GM20000 (cell line): ENCODE measurements around the gene STK38L.
A peak's percentile ranks its signal among the peaks of the same experiment; 100 is the strongest.

ENCODE experiments used
- DNase-seq: peaks from one replicate; pipeline ENCODE4 v3.0.0; 2012; ENCODE audit warnings: low spot score
- CTCF ChIP-seq: IDR thresholded peaks from 2 replicates; pipeline ENCODE4 v1.5.1; 2012; ENCODE audit warnings: mild to moderate bottlenecking, control low read depth; ENCODE audit errors: extremely low read depth, missing control alignments

The STK38L gene

GRCh38 chr12:27319409-27319808 lies 75.3 kb downstream of the STK38L start:
- no peak for DNase-seq
- no peak for TF ChIP-seq CTCF

- TF ChIP-seq CTCF: no peak
- DNase-seq: no peak
These were observed 75.8 kb downstream of the STK38L start for GRCh38 chr12:27319848-27320247.

- TF ChIP-seq CTCF: no peak
- no peak for DNase-seq
These were observed 80.4 kb downstream of the STK38L start for GRCh38 chr12:27324530-27324929.

- no peak for DNase-seq
- no peak for TF ChIP-seq CTCF
These were observed 86.8 kb downstream of the STK38L start for GRCh38 chr12:27330846-27331245.

GRCh38 chr12:27331291-27331926 lies 87.3 kb downstream of the STK38L start:
- DNase-seq: peak; percentile 74
- TF ChIP-seq CTCF: no peak

- no peak for DNase-seq
- TF ChIP-seq CTCF: no peak
These were observed 87.8 kb downstream of the STK38L start for GRCh38 chr12:27331927-27332324.

- DNase-seq: no peak
- no peak for TF ChIP-seq CTCF
These were observed 88.3 kb downstream of the STK38L start for GRCh38 chr12:27332407-27332713.
